ENCODE measurements around the gene ABT1. TPM values are rescaled to one million over a fixed set of nuclear protein-coding genes. Genes with fewer than 3 reads are reported as not detected.

ABT1 gene
- total RNA-seq, 1 donor from 2014 or later, result 13.1 TPM

DNA sequence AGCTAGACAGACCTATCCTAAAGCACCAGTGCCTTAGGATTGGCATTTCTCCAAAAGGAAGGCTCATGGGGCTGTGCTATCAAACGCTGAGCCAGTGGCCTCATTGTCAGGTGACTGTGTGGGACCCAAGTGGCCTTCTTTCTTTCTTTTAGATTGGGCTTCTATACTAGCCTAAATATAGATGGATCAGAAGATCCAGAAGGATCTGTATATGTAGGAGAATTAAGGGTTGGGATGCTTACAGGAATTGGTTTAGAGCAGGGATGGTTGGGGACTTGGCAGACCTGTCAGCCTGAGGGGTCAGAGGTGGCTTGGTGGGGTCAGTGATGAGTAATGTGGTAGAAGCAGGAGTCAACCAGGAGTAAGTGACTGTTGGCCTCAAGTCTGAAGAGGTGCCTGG, 14.8 kb downstream of the ABT1 start:
- Histone ChIP-seq H3K36me3 (no peaks in the 10 kb centered on the region), H4K20me1 (ENCODE audit: low read depth) (no peaks in the 10 kb centered on the region), H3K27ac (no peak overlapping the region), H2AFZ (replicated peaks) (no peak overlapping the region), H3F3A (ENCODE audit: low read depth) (no peaks in the 10 kb centered on the region), H3K9ac (no peak overlapping the region), H3K79me2 (ENCODE audit: low read depth) (no peaks in the 10 kb centered on the region), H3K27me3 (peaks cover 74% of the 10 kb centered on the region), H3K4me2 (no peak overlapping the region), H3K4me1 (peaks cover 6% of the 10 kb centered on the region), H3K4me3 (no peak overlapping the region), H3K9me3 (ENCODE audit: low read depth) (no peaks in the 10 kb centered on the region)
- TF ChIP-seq CTCF (IDR thresholded peaks at IDR 0.05), result no peak
- no peak for TF ChIP-seq EZH2 (IDR thresholded peaks at IDR 0.05)
- TF ChIP-seq EZH2phosphoT487 (IDR thresholded peaks at IDR 0.05), result no peak
- H3K36me3 Mint-ChIP-seq, result no peaks in the 10 kb centered on the region
- H3K27ac Mint-ChIP-seq, result no peak overlapping the region
- peaks cover 4% of the 10 kb centered on the region for H3K4me1 Mint-ChIP-seq
- H3K27me3 Mint-ChIP-seq (ENCODE audit: insufficient read depth, low read depth), result peaks cover 46% of the 10 kb centered on the region
- H3K9me3 Mint-ChIP-seq, result peaks cover 11% of the 10 kb centered on the region
- no peak overlapping the region for H3K4me3 Mint-ChIP-seq
- DNase-seq (ENCODE audit: low spot score), result no peak

DNA sequence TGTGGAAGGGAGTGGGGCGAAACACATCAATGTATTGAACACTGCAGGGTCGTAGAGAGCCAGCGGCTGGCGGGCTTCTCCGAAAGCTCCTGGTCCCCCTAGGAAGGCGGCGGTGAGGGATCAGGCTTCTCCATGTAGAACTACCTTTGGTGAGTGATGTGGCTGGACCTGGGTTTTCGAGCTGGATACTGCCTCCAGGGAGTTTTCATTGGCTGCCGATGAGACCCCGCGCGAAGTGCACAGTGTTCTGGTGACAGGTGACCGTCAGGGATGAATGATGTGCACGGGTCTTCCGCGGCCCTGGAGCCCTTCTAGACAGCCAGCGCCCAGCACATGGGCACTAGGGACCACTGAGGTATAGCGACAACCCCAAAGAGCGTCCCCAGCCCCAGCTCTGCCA, 16.4 kb downstream of the ABT1 start:
- TF ChIP-seq CTCF (IDR thresholded peaks at IDR 0.05), result no peak
- TF ChIP-seq EZH2 (IDR thresholded peaks at IDR 0.05), result no peak
- TF ChIP-seq EZH2phosphoT487 (IDR thresholded peaks at IDR 0.05), result no peak

GRCh38 chr6:26613689-26614683, 17.2 kb downstream of the ABT1 start:
- Mint-ChIP-seq H3K4me1 (peaks cover 4% of the 10 kb centered on the region), H3K27me3 (ENCODE audit: insufficient read depth, low read depth) (peaks cover 46% of the 10 kb centered on the region), H3K36me3 (no peaks in the 10 kb centered on the region), H3K27ac (no peak overlapping the region), H3K9me3 (peaks cover 13% of the 10 kb centered on the region), H3K4me3 (peak overlapping the region; percentile 88)
- H2AFZ ChIP-seq (replicated peaks), result peak overlapping the region; percentile 98
- peak overlapping the region; percentile 71 for H3K4me3 ChIP-seq
- H3F3A ChIP-seq (ENCODE audit: low read depth), result no peaks in the 10 kb centered on the region
- peak; percentile 72 for DNase-seq (ENCODE audit: low spot score)
- peak overlapping the region; percentile 91 for H3K4me2 ChIP-seq
- H4K20me1 ChIP-seq (ENCODE audit: low read depth), result no peaks in the 10 kb centered on the region
- no peaks in the 10 kb centered on the region for H3K79me2 ChIP-seq (ENCODE audit: low read depth)
- H3K27me3 ChIP-seq, result peaks cover 75% of the 10 kb centered on the region
- peak; percentile 71 for TF ChIP-seq EZH2 (IDR thresholded peaks at IDR 0.05)
- TF ChIP-seq EZH2phosphoT487 (IDR thresholded peaks at IDR 0.05), result peak; percentile 73
- peak; percentile 30 for TF ChIP-seq CTCF (IDR thresholded peaks at IDR 0.05)
- H3K27ac ChIP-seq, result no peak overlapping the region
- H3K36me3 ChIP-seq, result no peaks in the 10 kb centered on the region
- no peaks in the 10 kb centered on the region for H3K9me3 ChIP-seq (ENCODE audit: low read depth)
- peaks cover 6% of the 10 kb centered on the region for H3K4me1 ChIP-seq
- no peak overlapping the region for H3K9ac ChIP-seq

More for the DNA sequence above, 16.4 kb downstream of the ABT1 start:
- peak overlapping the region; percentile 88 for H3K4me3 Mint-ChIP-seq
- no peaks in the 10 kb centered on the region for H3K36me3 Mint-ChIP-seq
- Histone ChIP-seq H3K9ac (no peak overlapping the region), H3F3A (ENCODE audit: low read depth) (no peaks in the 10 kb centered on the region), H3K27me3 (peaks cover 76% of the 10 kb centered on the region), H3K4me1 (peaks cover 6% of the 10 kb centered on the region), H3K79me2 (ENCODE audit: low read depth) (no peaks in the 10 kb centered on the region), H3K36me3 (no peaks in the 10 kb centered on the region), H3K4me3 (peak overlapping the region; percentile 71), H3K9me3 (ENCODE audit: low read depth) (no peaks in the 10 kb centered on the region), H3K27ac (no peak overlapping the region), H4K20me1 (ENCODE audit: low read depth) (no peaks in the 10 kb centered on the region), H3K4me2 (peak overlapping the region; percentile 91), H2AFZ (replicated peaks) (peak overlapping the region; percentile 98)
- H3K4me1 Mint-ChIP-seq, result peaks cover 4% of the 10 kb centered on the region
- DNase-seq (ENCODE audit: low spot score), result no peak
- H3K9me3 Mint-ChIP-seq, result peaks cover 13% of the 10 kb centered on the region
- H3K27ac Mint-ChIP-seq, result no peak overlapping the region
- peaks cover 46% of the 10 kb centered on the region for H3K27me3 Mint-ChIP-seq (ENCODE audit: insufficient read depth, low read depth)
